ENCODE data around the gene ATP2A2.

GRCh38 chr12:110235383-110235782, 45.7 kb upstream of the ATP2A2 start:
- TF ChIP-seq GATA2 (IDR thresholded peaks at IDR 0.05; ENCODE audit: low read depth, low read length), result no peak
- TF ChIP-seq GATA3 (IDR thresholded peaks at IDR 0.05; ENCODE audit: low read depth, low read length), result no peak

Measured in SH-SY5Y (cell line).